Measurements from ENCODE around the gene NUBPL.

GRCh38 chr14:31700282-31701074 is 139.3 kb downstream of the NUBPL start:
- TF ChIP-seq POLR2A (IDR thresholded peaks at IDR 0.05; ENCODE audit: low read length) (no peak), GATA1 (IDR thresholded peaks at IDR 0.05; ENCODE audit: low read depth, low read length) (no peak)
